Measurements from ENCODE around the gene CEBPA. TPM values are rescaled to one million over a fixed set of nuclear protein-coding genes. Genes with fewer than 3 reads are reported as not detected.
A peak's percentile ranks its signal among the peaks of the same experiment; 100 is the strongest.

CEBPA gene
- total RNA-seq, 1 experiment from 2014 or later: 3.2 TPM

DNA sequence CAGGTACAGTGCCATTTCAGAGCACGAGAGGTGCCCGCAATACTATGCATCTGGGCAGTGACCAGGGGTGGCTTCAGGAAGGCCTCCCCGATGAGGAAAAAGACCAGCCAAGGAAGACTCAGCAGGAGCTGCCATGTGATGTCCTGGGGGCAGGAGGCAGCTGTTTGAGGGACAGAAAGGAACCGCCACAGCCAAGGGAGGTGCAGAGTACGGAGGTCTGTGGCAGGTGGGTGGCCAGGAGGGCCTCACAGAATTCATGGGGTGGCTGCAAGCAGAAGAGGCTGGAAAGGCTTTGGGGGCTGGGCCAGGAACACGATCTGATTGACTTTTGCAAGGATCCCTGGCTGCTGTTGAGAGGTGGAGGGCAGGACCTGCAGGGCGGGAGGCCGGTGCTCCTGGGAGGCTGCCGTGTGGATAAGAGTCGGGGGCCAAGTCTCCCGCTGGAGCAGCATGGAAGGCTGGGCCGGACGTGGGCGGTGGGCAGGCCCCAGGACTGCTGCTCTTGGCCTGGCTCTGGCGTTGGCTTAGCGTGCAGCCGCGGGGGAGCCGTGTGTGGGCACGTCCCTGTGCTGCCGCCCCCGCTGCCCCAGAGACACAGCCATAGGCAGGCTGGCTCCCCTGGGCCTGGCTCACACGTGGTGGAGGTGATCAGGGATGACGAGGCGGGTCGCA, 29.1 kb downstream of the CEBPA start:
- Histone ChIP-seq H4K8ac (replicated peaks; ENCODE audit: insufficient read length, low read depth, low read length) (no peak overlapping the region), H3T11ph (ENCODE audit: low read length) (no peak overlapping the region), H4K5ac (ENCODE audit: insufficient read length, low read depth, low read length) (no peak overlapping the region), H3K9ac (ENCODE audit: extremely low read depth, insufficient read length, low read length) (no peak overlapping the region), H3K79me1 (ENCODE audit: insufficient read depth, low read depth, low read length, poor library complexity, severe bottlenecking) (no peaks in the 10 kb centered on the region), H3K56ac (ENCODE audit: insufficient read length, low read depth, low read length) (no peak overlapping the region), H2BK5ac (ENCODE audit: insufficient read length, low read length) (no peak overlapping the region), H3K4me1 (ENCODE audit: insufficient read depth, low read length) (no peaks in the 10 kb centered on the region), H2BK120ac (ENCODE audit: low read depth, low read length, poor library complexity, severe bottlenecking) (no peak overlapping the region), H3K79me2 (ENCODE audit: insufficient read depth, low read length) (no peaks in the 10 kb centered on the region), H3K4me2 (ENCODE audit: insufficient read depth, insufficient read length, low read length) (no peak overlapping the region), H2BK12ac (ENCODE audit: insufficient read length, low read depth, low read length) (no peak overlapping the region), H3K27ac (ENCODE audit: insufficient read length, low read depth, low read length) (no peak overlapping the region), H3K23ac (ENCODE audit: insufficient read length, low read depth, low read length) (no peak overlapping the region), H2AFZ (ENCODE audit: low read length) (no peak overlapping the region), H2AK5ac (ENCODE audit: insufficient read length, low read length) (no peak overlapping the region), H2BK15ac (ENCODE audit: low read depth, low read length) (no peak overlapping the region), H2BK20ac (ENCODE audit: low read depth, low read length, poor library complexity, severe bottlenecking) (no peak overlapping the region), H3K18ac (ENCODE audit: insufficient read length, low read depth, low read length) (no peak overlapping the region), H4K20me1 (ENCODE audit: control insufficient read depth, insufficient read depth, insufficient read length) (no peaks in the 10 kb centered on the region), H3K27me3 (ENCODE audit: insufficient read depth, low read length) (no peaks in the 10 kb centered on the region), H3K23me2 (ENCODE audit: insufficient read length, low read depth, low read length, poor library complexity, severe bottlenecking) (no peaks in the 10 kb centered on the region), H3K9me3 (ENCODE audit: control insufficient read depth, low read depth, low read length) (no peaks in the 10 kb centered on the region), H4K91ac (ENCODE audit: insufficient read length, low read depth, low read length) (no peak overlapping the region), H3K14ac (ENCODE audit: insufficient read depth, low read length) (no peak overlapping the region; the same call in 1 of the 2 replicates), H3K4ac (ENCODE audit: low read depth, low read length) (no peak overlapping the region)
- Mint-ChIP-seq H3K4me1 (peaks cover 26 to 34% of the 10 kb centered on the region in 2 experiments), H3K4me3 (peak overlapping the region in 1 of 2 experiments; percentile 6; a peak in 2 of 5 replicates), H3K27me3 (ENCODE audit: low read depth) (peaks cover 1% of the 10 kb centered on the region; the same call in 1 of the 2 replicates), H3K9me3 (no peaks in the 10 kb centered on the region; a peak in 1 of 5 replicates), H3K27ac (no peak overlapping the region), H3K36me3 (ENCODE audit: insufficient read depth in 1 of 3, low read depth in 3 of 3) (no peaks in the 10 kb centered on the region)
- TF ChIP-seq, protein P1, sequence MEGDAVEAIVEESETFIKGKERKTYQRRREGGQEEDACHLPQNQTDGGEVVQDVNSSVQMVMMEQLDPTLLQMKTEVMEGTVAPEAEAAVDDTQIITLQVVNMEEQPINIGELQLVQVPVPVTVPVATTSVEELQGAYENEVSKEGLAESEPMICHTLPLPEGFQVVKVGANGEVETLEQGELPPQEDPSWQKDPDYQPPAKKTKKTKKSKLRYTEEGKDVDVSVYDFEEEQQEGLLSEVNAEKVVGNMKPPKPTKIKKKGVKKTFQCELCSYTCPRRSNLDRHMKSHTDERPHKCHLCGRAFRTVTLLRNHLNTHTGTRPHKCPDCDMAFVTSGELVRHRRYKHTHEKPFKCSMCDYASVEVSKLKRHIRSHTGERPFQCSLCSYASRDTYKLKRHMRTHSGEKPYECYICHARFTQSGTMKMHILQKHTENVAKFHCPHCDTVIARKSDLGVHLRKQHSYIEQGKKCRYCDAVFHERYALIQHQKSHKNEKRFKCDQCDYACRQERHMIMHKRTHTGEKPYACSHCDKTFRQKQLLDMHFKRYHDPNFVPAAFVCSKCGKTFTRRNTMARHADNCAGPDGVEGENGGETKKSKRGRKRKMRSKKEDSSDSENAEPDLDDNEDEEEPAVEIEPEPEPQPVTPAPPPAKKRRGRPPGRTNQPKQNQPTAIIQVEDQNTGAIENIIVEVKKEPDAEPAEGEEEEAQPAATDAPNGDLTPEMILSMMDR (conservative IDR thresholded peaks at IDR 0.05): no peak
- WGBS (ENCODE audit: extremely low coverage, insufficient read length, low lambda C conversion rate): no CpG with 5 or more reads among the region's 26 CpGs
- no peak for DNase-seq

Data from H9 (cell line).